Amniotic epithelial cell (primary cell): ENCODE data around the gene UCK2.

Experiments
- DNase-seq: peaks from one replicate; pipeline ENCODE4 v3.0.0-alpha.2; 2010; ENCODE audit warnings: low read depth

The UCK2 gene

DNA sequence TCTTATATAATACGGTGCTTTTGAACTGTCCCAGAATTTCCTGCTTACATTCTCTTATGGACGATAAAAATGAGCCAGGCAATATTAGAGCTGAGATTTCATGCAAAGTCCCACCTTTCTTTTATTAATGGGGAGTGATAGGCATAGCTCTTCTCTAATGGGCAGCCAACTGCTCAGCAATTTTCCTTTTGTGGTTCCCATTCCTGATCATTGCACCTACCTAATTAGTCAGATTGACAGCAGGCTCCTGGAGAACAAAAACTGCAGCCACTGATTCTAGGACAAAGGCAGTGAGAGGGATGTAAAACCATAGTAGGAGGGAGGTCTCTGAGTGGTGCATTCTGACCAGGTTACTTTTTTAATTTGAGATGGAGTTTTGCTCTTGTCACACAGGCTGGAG lies 110.4 kb downstream of the UCK2 start:
- DNase-seq: no peak

DNA sequence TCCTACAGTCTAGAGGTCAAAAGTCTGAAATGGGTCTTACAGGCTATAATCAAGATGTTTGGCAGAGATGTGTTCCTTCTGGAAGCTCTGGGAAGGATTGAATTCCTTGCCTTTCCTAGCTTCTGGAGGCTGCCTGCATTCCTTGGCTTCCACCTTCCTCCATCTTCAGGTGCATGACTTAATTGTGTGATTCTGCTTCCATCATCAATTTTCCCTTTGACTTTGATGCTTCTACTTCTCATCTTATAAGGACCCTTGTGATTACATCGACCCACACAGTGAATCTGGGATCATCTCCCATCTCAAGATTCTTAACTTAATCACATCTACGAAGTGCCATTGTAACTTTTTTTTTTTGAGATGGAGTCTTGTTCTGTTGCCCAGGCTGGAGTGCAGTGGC lies 111.4 kb downstream of the UCK2 start:
- no peak for DNase-seq

DNA sequence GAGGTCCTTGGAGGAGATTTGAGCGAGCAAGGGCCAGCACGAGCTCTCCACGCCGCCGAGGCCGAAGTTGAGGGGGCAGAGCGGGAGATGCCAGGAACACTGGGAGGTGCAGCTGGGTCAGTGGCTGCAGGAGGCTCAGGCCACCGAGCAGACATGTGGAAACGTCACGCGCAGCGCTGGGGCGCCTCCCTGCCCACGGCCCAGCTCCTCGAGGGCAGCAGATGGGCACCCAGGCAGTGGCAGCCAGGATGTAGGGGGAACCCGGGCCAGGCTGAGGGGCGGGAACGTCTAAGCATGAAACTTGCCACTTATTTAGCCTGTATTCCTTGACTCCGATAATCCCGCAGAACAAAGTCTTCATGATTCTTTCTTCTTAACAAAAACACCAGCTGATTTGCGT lies 114.1 kb downstream of the UCK2 start:
- DNase-seq: no peak

DNA sequence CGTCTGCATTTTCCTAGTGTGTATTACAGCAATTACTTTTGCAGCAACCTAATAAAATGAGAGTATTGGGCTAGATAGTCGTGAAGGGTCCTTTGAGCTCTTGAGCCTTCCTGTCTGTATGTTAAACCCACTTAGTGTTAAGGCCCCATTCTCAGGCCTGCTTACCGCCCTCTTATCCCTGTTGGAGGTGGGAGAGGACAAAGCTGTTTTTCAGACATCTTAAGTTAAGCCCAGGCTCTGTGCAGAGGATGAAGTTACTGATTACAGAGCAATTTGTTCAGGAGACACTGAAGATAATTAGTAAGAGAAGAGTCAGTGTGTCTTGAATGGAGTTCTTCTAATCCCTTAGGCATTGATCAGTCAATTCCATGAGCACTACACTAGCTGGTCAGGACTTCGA lies 114.6 kb downstream of the UCK2 start:
- DNase-seq: no peak

DNA sequence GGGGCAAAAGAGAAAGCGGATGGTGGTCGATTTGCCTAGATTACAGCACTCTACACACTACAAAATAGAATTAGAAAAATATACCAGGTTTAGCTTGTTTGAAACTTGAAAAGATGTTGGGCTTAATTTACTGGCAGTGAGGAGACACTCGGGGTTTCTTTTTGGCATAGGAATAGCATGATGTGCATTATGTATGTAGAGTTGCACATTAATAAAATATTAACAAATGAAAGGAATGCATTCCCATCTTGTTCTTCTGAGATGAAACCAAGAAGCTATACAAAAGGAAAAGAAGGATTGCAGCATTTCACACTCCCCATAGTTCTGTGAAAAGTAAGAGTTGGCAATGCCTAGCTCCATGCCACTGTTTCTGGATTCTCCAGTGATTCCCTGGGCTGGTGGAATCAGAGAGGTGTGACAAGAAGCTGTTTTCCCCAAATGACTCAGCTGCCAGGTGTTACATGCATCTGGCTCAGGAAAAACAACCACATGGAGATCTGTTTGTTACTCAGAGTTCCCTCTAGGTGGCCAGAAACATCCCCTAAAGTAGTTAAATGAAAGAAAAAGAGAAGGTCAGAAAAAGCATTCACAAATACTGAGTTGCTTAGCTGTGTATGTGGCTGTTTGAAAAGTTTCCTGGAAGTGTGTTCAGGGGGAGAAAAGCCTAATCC lies 115.6 kb downstream of the UCK2 start:
- DNase-seq: no peak

DNA sequence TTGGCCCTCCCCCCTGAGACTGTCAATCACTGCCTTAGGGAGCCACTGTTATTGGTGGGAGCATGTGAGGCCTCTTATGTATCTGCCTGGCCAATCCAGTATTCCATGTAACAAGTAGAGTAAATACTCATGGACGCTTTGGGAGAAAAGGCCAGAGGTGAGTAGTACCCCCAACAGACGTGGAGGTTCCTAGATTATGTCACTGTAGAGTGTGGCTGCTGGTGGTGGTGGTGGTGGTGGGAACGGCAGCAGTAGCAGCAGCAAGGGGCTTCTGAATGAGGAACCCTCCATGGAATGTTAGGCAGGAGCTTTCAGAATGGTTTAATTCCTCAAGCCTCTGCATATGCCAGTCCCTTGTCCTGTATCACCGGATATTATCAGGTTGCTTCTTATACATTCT lies 118.5 kb downstream of the UCK2 start:
- no peak for DNase-seq

DNA sequence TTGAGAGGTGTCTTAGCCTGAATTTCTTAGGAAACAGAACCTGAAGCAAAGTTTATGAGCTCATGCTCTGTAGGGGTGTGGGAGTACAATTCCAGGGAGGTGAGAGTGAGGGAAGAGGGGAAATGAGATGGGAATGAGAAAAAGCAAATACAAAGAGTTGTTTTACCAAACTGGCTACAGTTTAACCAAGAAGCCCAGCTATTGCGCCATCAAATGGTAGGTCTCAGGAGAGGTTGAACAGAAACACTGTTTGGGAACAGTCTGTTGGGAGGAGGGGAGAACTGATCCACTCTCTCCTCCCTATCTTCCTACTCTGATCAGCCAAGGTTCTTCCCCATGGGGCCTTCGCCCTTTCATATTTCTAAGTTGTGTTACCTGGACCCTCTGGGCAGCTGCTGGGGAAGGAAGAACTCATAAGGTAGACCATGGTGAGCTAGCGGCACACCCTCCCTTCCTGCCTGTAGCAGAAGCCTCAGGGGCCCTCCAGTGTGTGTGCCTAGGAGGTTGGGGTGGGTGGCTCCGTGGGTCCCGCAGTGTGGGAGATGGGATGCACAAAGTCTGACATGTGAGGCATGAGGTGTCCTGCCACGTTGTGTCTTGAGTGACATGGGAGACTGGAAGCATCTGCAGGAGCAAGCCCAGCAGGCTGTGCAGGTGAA lies 120.5 kb downstream of the UCK2 start:
- no peak for DNase-seq

DNA sequence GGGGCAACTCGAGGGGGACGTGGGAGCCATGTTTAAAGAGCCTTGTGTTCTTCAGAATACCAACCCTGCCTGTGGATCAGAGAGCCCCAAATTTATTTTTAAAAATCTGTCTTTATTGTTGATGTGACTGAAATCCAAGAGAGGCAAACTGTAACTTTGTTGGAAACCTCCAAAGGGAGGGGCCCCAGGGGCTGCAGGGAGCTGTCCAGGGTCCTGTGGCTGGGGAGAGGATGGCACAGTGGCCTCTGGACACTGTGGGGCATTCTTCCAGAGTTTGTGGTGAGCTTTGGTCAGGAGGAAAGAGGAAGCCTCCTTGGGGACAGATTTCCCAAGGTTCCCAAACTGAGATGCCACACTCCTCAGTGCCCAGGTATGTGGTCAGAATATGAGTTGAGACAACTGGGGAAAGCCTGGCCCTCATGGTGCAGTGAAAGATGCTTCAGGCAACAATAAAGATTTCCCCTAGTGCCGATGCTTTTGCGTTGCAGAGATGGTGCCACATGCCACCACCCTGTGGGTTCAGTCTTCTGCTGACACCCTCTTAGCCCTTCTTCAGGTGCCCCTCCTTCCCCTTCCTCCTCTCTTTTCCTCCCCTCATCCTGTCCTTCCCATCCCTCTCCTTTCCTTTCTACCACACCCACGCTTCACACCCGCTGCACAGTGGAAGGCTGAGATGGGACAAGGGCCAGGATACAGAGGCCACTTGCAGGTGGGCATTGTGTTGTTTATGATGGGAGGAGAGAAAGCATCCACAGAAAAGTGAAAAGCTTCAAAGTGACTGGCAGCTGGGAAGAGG lies 122.1 kb downstream of the UCK2 start:
- no peak for DNase-seq

DNA sequence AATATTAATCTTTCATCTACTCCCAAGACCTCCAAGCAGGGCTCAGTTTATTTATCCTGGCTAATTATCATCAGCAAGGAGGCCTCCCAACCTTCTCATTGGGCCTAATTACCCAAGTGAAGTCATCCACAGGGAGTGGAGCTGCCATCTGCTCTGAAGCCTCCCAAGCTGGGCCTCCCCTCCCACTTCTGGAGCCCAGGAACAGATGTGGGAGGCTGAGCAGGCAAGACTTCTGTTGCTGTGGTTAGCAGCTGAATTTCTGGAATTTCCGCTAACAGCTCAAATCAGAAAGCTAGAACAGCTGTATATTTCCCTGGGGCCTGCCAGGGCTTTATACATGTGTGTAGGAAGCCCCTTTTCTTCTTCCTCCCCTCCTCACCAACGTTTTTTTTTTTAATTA lies 127.5 kb downstream of the UCK2 start:
- DNase-seq: peak; percentile 60

DNA sequence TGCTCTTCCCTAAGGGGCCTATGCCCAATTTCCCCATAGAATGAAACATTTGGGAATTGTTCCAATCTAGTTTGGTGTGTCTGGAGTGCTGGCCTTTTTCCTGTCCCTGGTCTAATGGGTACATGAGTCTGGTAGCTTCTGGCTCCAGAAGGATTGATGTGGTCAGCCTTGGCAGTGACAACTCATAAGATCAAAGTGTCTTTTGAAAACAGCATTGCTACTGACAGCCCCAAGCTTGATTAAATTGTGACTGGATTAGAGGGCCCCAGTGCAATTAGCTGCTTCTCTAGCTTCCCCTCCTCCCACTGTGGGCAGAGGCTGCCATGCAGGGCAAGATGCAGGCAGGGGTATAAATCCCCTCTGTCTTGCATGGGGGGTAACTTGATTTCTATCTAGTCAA lies 130.9 kb downstream of the UCK2 start:
- no peak for DNase-seq

DNA sequence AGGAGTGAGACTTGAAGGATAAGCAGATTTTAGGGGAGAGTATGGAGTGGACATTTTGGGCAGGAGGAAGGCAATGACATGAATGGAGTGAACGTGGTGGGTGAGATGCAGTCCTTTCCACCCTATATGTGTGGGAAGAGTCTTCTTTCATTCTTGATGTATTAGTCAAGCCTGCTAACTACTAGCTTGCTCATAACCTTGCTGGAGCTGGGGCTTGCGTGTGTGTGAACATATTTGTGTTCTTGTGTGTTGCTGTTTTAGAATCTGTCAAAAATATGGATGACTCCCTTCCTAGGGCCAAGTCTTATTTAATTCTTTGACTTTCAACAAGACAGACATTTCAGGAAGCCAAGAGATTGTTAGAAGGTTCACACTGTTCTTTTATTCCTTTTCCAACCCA lies 132.7 kb downstream of the UCK2 start:
- DNase-seq: peak; percentile 38

DNA sequence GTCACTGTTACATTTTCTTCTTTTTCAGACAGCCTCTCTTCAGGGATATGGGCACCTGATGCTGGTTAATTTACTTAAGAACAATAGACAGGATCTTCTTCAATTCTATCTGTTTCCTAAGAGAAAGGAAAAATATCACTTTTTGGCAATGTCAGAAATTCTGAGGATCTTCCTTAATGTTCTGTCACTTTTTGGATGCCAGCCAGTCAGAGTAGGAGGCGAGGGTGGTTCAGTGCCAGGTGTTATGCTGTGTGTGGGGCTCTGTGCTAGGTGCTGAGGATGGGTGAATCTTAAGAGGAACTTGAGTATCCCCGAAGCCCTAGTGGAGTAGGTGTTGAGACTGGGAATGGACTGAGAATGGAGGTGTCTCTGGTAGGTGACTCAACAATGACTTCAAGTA lies 133.5 kb downstream of the UCK2 start:
- DNase-seq: no peak
